Measurements from ENCODE around the gene THSD7B.

The THSD7B gene

DNA sequence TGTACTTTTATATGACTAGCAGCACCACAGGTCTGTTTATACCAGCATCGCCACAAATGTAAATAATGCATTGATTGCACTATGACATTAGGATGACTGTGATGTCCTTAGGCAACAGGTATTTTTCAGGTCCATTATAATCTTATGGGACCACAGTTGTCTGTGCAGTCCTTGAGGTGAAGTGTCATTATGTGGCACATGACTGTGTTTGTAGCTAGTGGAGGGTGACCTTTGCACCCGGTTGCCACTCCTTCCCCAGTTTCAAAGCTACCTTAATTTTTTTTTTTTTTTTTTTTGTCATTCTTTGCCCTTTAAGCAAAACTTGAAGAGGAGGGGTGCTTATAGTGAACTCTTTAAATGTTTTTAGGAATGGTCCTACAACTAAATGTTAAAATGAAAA is 386.4 kb downstream of the THSD7B start:
- ATAC-seq: no peak
- TF ChIP-seq SNAI2 (CRISPR knock-in tag; IDR thresholded peaks at IDR 0.05): no peak
- no peak for TF ChIP-seq TCF4 (CRISPR knock-in tag; IDR thresholded peaks at IDR 0.05; ENCODE audit: borderline replicate concordance)
- no peak for TF ChIP-seq OSR1 (CRISPR knock-in tag; IDR thresholded peaks at IDR 0.05)
- no peak for TF ChIP-seq ISL1 (CRISPR knock-in tag; IDR thresholded peaks at IDR 0.05)
- TF ChIP-seq PPARA (CRISPR knock-in tag; IDR thresholded peaks at IDR 0.05; ENCODE audit: borderline replicate concordance): no peak
- TF ChIP-seq CREB5 (CRISPR knock-in tag; IDR thresholded peaks at IDR 0.05; ENCODE audit: low read depth): no peak
- no peak for TF ChIP-seq TOX (CRISPR knock-in tag; IDR thresholded peaks at IDR 0.05; ENCODE audit: borderline replicate concordance)
- no peak for TF ChIP-seq RARB (CRISPR knock-in tag; IDR thresholded peaks at IDR 0.05)
- TF ChIP-seq POU6F1 (CRISPR knock-in tag; IDR thresholded peaks at IDR 0.05; ENCODE audit: borderline replicate concordance, low read depth): no peak
- no peak for TF ChIP-seq TSHZ2 (CRISPR knock-in tag; IDR thresholded peaks at IDR 0.05)
- TF ChIP-seq ZNF565 (CRISPR knock-in tag; conservative IDR thresholded peaks at IDR 0.05; ENCODE audit: low read depth): no peak
- no peak for TF ChIP-seq ZNF8 (CRISPR knock-in tag; IDR thresholded peaks at IDR 0.05)
- TF ChIP-seq ZFP30 (CRISPR knock-in tag; IDR thresholded peaks at IDR 0.05): no peak
- no peak for TF ChIP-seq ARNTL (CRISPR knock-in tag; IDR thresholded peaks at IDR 0.05; ENCODE audit: borderline replicate concordance, low read depth)

GRCh38 chr2:137154946-137155345 is 389.6 kb downstream of the THSD7B start:
- no peak for ATAC-seq

More at GRCh38 chr2:137154946-137155345, 389.6 kb downstream of the THSD7B start:
- TF ChIP-seq ZFP3 (CRISPR knock-in tag; IDR thresholded peaks at IDR 0.05) (no peak), ZC3H10 (CRISPR knock-in tag; IDR thresholded peaks at IDR 0.05) (no peak), ARNTL (CRISPR knock-in tag; IDR thresholded peaks at IDR 0.05; ENCODE audit: borderline replicate concordance, low read depth) (no peak), OSR1 (CRISPR knock-in tag; IDR thresholded peaks at IDR 0.05) (no peak), TSHZ2 (CRISPR knock-in tag; IDR thresholded peaks at IDR 0.05) (no peak), BACH2 (CRISPR knock-in tag; IDR thresholded peaks at IDR 0.05; ENCODE audit: borderline replicate concordance) (no peak), CREB5 (CRISPR knock-in tag; IDR thresholded peaks at IDR 0.05; ENCODE audit: low read depth) (no peak), ISL1 (CRISPR knock-in tag; IDR thresholded peaks at IDR 0.05) (no peak), ZNF565 (CRISPR knock-in tag; conservative IDR thresholded peaks at IDR 0.05; ENCODE audit: low read depth) (no peak), PPARA (CRISPR knock-in tag; IDR thresholded peaks at IDR 0.05; ENCODE audit: borderline replicate concordance) (no peak), TOX (CRISPR knock-in tag; IDR thresholded peaks at IDR 0.05; ENCODE audit: borderline replicate concordance) (no peak), ESRRG (CRISPR knock-in tag; IDR thresholded peaks at IDR 0.05) (no peak), ZFP30 (CRISPR knock-in tag; IDR thresholded peaks at IDR 0.05) (no peak), ZNF70 (CRISPR knock-in tag; IDR thresholded peaks at IDR 0.05) (no peak), CSRNP3 (CRISPR knock-in tag; IDR thresholded peaks at IDR 0.05) (no peak), RARB (CRISPR knock-in tag; IDR thresholded peaks at IDR 0.05) (no peak), GLIS3 (CRISPR knock-in tag; IDR thresholded peaks at IDR 0.05) (no peak), CSDC2 (CRISPR knock-in tag; IDR thresholded peaks at IDR 0.05) (no peak)
- TF ChIP-seq, protein P1, sequence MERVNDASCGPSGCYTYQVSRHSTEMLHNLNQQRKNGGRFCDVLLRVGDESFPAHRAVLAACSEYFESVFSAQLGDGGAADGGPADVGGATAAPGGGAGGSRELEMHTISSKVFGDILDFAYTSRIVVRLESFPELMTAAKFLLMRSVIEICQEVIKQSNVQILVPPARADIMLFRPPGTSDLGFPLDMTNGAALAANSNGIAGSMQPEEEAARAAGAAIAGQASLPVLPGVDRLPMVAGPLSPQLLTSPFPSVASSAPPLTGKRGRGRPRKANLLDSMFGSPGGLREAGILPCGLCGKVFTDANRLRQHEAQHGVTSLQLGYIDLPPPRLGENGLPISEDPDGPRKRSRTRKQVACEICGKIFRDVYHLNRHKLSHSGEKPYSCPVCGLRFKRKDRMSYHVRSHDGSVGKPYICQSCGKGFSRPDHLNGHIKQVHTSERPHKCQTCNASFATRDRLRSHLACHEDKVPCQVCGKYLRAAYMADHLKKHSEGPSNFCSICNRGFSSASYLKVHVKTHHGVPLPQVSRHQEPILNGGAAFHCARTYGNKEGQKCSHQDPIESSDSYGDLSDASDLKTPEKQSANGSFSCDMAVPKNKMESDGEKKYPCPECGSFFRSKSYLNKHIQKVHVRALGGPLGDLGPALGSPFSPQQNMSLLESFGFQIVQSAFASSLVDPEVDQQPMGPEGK (CRISPR knock-in tag; IDR thresholded peaks at IDR 0.05; ENCODE audit: borderline replicate concordance): no peak

Data from SK-N-SH treated with all-trans-retinoic acid at 6 μM for 48 hours (cell line).